Spleen (tissue), 11 donors: ENCODE data around the gene CZIB. TPM values are rescaled to one million over a fixed set of nuclear protein-coding genes. Genes with fewer than 3 reads are reported as not detected.

Experiments used
- DNase-seq: peaks from one replicate; pipeline ENCODE4 v3.0.0-alpha.2; 2020
- H3K27ac ChIP-seq, 8 donors: fragments of 200-600 bp; sonication (generic) in 7 of 8; 1 replicate in 4 of 8; 2 replicates in 4 of 8; pipeline versions ENCODE4 v1.5.0 to v1.8.0; 2016 to 2021; ENCODE audit warnings: inconsistent platforms in 4 of 8, mild to moderate bottlenecking in 4 of 8, moderate library complexity in 1 of 8
- H3K27me3 ChIP-seq, 7 donors: fragments of 200-600 bp; sonication (generic) in 6 of 7; replicated peaks in 1 of 7; 1 replicate in 4 of 7; 2 replicates in 3 of 7; pipeline versions ENCODE4 v1.5.0 to v1.8.0; 2016 to 2021; ENCODE audit warnings: inconsistent platforms in 3 of 7, mild to moderate bottlenecking in 1 of 7
- H3K36me3 ChIP-seq, 6 donors: fragments of 200-600 bp; sonication (generic) in 5 of 6; 1 replicate in 4 of 6; 2 replicates in 2 of 6; pipeline versions ENCODE4 v1.5.0 to v1.8.0; 2016 to 2021; ENCODE audit warnings: inconsistent platforms in 2 of 6
- H3K4me1 ChIP-seq, 6 donors: fragments of 200-600 bp; sonication (generic) in 5 of 6; 1 replicate in 3 of 6; 2 replicates in 3 of 6; pipeline versions ENCODE4 v1.5.0 to v1.8.0; 2016 to 2021; ENCODE audit warnings: inconsistent platforms in 3 of 6
- H3K4me3 ChIP-seq, 8 donors: fragments of 200-600 bp; sonication (generic) in 7 of 8; 1 replicate in 4 of 8; 2 replicates in 4 of 8; pipeline versions ENCODE4 v1.5.0 to v1.8.0; 2016 to 2021; ENCODE audit warnings: inconsistent platforms in 4 of 8, mild to moderate bottlenecking in 4 of 8, moderate library complexity in 2 of 8
- H3K9me3 ChIP-seq, 8 donors: fragments of 200-600 bp; sonication (generic) in 7 of 8; 1 replicate in 4 of 8; 2 replicates in 4 of 8; pipeline versions ENCODE4 v1.5.0 to v1.8.0; 2016 to 2021; ENCODE audit warnings: inconsistent platforms in 4 of 8
- POLR2A ChIP-seq, 3 donors: fragments of 450-650 bp; IDR thresholded peaks; one replicate each; pipeline ENCODE4 v1.5.1; 2017; ENCODE audit warnings: antibody characterized with exemption in 3 of 3, mild to moderate bottlenecking in 1 of 3
- POLR2AphosphoS5 ChIP-seq, 3 donors: sonication (generic); formaldehyde crosslinking; IDR thresholded peaks; one replicate each; pipeline ENCODE4 v1.5.1; 2017; ENCODE audit warnings: antibody characterized with exemption in 3 of 3
- WGBS, 5 donors: extraction: QIAGEN DNeasy Blood & Tissue Kit in 3 of 5; methylation state at CpG; one replicate each; pipeline versions ENCODE4 v1.1.5 to v1.1.7; 2013 to 2018; 5-methylcytosine and 5-hydroxymethylcytosine counted together
- intact Hi-C: fragments of 100-400 bp; cut with DNase I; formaldehyde crosslinking; loops from one replicate; pipeline ENCODE4 v1.15.0; 2023; ENCODE audit warnings: low total_unique reads
- polyA plus RNA-seq, 3 donors: library from polyadenylated mRNA; stranded (reverse); fragments of 200-250 nt; gene quantifications; one replicate each; pipeline ENCODE4 v1.2.1, GENCODE V29; 2013
- total RNA-seq, 7 donors: library from RNA; depleted of rRNA in 3 of 7; stranded (reverse); fragments of >200 nt in 3 of 7; fragmentation: NEBNext Ultra II Directional in 4 of 7; extraction: Animal tissue kit (Norgen Biotek cat#: 25700) in 4 of 7; gene quantifications; one replicate each; pipeline versions ENCODE4 v1.1.0 to v1.2.1, GENCODE V29; 2016 to 2021
- TF ChIP-seq, protein P1 (sequence below), 11 experiments: fragments of 200-600 bp in 7 of 11; fragments of 450-650 bp in 4 of 11; sonication (generic) in 4 of 11; IDR thresholded peaks in 8 of 11; conservative IDR thresholded peaks in 3 of 11; 1 replicate in 7 of 11; 2 replicates in 4 of 11; pipeline versions ENCODE4 v1.4.0 to v1.8.0; 2016 to 2021; ENCODE audit warnings: antibody characterized with exemption in 11 of 11, inconsistent platforms in 4 of 11, mild to moderate bottlenecking in 1 of 11
- donor health status: healthy with polysubstance abuse.
- donor health status: DM: no; HTN: no; CAD: no; lungs with moderate emphysema.
- donor health status: DM: no; HTN: no; CAD: no.
- donor health status: Bipolar disorder and iron deficiency.
- donor health status: healthy.
- donor health status: DM: no; HTN: no; CAD: no.
- donor health status: DM: yes; HTN: yes; CAD: no.

CZIB gene
- total and polyA plus RNA-seq, 10 donors: 35.3 to 71.8 (median 47.7) TPM

DNA sequence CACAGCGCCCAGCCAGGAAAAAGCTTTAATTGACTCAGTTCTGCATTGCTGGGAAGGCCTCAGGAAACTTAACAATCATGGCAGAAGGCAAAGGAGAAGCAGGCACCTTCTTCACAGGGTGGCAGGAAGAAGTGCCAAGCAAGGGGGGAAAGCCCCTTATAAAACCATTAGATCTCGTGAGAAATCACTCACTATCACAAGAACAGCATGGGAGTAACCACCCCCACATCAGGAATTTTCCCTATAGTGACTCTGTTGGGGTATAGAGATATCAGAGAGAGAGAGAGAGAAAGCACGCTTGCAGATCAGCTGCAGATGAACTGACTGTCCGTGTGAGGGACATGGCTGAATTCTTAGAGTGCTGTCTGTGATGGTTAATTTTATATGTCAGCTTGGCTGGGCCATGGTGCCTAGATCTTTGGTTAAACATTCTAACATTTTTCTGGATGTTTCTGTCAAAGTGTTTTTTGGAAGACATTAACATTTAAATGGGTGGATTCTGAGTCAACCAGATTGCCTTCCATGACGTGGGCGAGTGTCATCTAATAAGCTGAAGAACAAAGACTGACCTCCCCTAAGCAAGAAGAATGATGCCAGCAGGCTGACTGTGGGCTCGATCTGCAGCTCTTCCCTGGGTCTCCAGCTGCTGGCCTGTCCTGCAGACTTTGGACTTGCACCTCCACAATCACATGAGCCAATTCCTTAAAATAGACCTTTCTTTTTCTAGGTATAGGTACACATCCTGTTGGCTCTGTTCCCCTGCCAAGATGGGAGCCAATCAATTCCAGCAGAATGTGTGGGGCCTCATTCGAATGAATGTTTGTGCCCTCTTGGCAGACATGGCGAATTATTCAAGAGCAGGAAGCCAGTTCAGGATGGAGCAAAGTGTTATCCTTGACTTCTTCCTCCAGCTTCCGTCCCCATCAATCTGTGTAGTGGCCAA lies 45.2 kb downstream of the CZIB start:
- no peak for DNase-seq
- 62 to 70% (median 67%) methylated on average over 10 of the region's 10 CpGs for WGBS, 5 donors

DNA sequence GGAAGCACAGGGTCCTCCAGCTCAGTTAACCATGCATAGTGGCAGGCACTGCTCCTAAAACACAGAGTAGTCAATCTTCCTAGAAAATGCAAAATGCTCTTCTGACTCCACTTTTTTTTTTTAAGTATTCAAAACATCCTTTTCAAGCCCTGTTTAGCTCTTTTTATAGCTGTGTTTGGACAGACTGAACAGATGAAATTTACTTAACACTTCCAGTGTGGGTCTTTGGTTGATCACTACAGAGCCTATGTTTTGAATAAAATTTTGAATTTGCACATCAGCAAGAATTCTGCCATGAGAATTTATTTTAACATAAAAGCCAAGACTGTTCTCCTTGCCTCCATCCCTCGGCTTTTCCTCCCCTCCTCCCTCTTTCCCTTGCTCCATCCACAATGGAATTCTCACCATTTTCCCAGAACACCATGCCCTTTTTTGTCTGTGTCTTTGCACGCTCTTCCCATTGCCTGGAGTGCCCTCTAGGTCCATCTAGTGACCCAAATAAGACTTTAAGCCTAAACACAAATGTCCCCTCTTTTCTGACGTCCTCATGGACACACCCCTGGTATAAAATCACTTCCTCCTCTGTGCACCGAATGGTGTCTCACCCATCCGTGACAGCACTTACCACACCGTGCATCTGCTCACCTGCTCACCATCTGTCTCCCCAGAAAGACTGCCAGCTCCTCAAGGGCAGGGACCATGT lies 47.9 kb downstream of the CZIB start:
- Histone ChIP-seq H3K36me3 (no peaks in the 10 kb centered on the region), H3K9me3 (no peaks in the 10 kb centered on the region), H3K4me3 (no peak overlapping the region), H3K27me3 (peaks cover 0 to 61% (median 9%) of the 10 kb centered on the region in 7 donors), H3K27ac (no peak overlapping the region), H3K4me1 (peaks cover 0 to 24% (median 4%) of the 10 kb centered on the region in 6 donors)
- DNase-seq: no peak
- intact Hi-C loops: no loop called here
- peak in 2 of 3 donors; percentile 14 to 26 for TF ChIP-seq POLR2AphosphoS5 (IDR thresholded peaks at IDR 0.05)
- TF ChIP-seq POLR2A (IDR thresholded peaks at IDR 0.05): no peak
- 30 to 50% (median 33%) methylated on average over 6 of the region's 6 CpGs for whole genome bisulfite sequencing, 5 donors

More for the DNA sequence above, 45.2 kb downstream of the CZIB start:
- Histone ChIP-seq H3K36me3 (no peaks in the 10 kb centered on the region), H3K9me3 (no peaks in the 10 kb centered on the region), H3K27me3 (peaks cover 0 to 77% (median 15%) of the 10 kb centered on the region in 7 donors), H3K4me1 (peaks cover 0 to 24% (median 4%) of the 10 kb centered on the region in 6 donors), H3K4me3 (no peak overlapping the region), H3K27ac (no peak overlapping the region)
- TF ChIP-seq POLR2AphosphoS5 (IDR thresholded peaks at IDR 0.05): peak in 1 of 3 donors; percentile 21
- TF ChIP-seq POLR2A (IDR thresholded peaks at IDR 0.05): no peak
- TF ChIP-seq, protein P1, sequence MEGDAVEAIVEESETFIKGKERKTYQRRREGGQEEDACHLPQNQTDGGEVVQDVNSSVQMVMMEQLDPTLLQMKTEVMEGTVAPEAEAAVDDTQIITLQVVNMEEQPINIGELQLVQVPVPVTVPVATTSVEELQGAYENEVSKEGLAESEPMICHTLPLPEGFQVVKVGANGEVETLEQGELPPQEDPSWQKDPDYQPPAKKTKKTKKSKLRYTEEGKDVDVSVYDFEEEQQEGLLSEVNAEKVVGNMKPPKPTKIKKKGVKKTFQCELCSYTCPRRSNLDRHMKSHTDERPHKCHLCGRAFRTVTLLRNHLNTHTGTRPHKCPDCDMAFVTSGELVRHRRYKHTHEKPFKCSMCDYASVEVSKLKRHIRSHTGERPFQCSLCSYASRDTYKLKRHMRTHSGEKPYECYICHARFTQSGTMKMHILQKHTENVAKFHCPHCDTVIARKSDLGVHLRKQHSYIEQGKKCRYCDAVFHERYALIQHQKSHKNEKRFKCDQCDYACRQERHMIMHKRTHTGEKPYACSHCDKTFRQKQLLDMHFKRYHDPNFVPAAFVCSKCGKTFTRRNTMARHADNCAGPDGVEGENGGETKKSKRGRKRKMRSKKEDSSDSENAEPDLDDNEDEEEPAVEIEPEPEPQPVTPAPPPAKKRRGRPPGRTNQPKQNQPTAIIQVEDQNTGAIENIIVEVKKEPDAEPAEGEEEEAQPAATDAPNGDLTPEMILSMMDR (IDR thresholded peaks at IDR 0.05 in 8 of 11, conservative IDR thresholded peaks at IDR 0.05 in 3 of 11): no peak
- intact Hi-C loops: no loop called here

DNA sequence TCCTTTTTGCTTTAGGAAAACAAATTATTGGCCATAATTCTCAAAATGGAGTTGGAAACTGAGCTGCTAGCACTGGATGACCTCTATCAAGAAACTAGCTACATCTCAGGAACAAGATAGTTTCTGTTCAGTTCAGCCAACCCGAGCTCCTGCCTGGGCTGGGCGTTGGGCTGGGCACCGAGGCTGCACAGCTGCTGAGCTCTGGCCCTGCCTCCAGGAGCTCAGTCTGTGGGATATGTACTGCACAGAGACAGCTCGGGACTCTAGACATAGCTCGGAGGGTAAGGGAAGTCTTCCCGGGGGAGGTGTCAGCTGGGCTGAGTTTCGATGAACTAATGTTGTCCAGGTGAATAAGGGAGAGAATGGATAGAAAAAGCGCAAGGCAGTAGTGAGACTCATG lies 53.5 kb downstream of the CZIB start:
- no peak overlapping the region for H3K4me3 ChIP-seq
- H3K36me3 ChIP-seq: no peaks in the 10 kb centered on the region
- TF ChIP-seq, protein P1 (IDR thresholded peaks at IDR 0.05 in 8 of 11, conservative IDR thresholded peaks at IDR 0.05 in 3 of 11): no peak
- TF ChIP-seq POLR2AphosphoS5 (IDR thresholded peaks at IDR 0.05): no peak
- TF ChIP-seq POLR2A (IDR thresholded peaks at IDR 0.05): no peak
- H3K27ac ChIP-seq: no peak overlapping the region
- no peaks in the 10 kb centered on the region for H3K4me1 ChIP-seq
- H3K9me3 ChIP-seq: no peaks in the 10 kb centered on the region
- peaks cover 0 to 68% (median 3%) of the 10 kb centered on the region in 7 donors for H3K27me3 ChIP-seq
- no peak for DNase-seq
- WGBS, 5 donors: 80 to 85% (median 84%) methylated on average over 8 of the region's 8 CpGs
- intact Hi-C loops: no loop called here

DNA sequence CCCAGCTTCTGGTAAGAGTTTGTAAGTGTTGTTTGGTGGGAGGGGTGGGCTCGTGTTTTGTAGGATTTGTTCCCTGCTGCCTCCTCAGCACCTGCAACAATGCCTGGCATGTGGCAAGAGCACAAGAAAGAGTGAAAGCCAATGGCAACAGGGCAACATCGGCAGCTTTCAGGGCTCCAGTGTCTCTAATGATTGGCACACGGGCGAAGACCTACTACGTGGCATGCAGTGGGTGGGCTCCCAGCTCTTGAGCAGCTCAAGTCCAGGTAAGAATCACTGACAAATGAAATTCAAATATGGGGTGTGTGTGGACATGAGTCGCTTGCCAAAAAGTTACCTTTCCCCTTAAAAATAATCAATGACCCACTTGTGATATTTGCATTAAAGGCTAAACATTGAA lies 54.1 kb downstream of the CZIB start:
- H3K36me3 ChIP-seq: no peaks in the 10 kb centered on the region
- intact Hi-C loops: no loop called here
- H3K27me3 ChIP-seq: peaks cover 0 to 68% (median 3%) of the 10 kb centered on the region in 7 donors
- no peak overlapping the region for H3K4me3 ChIP-seq
- 77 to 88% (median 85%) methylated on average over 6 of the region's 6 CpGs for WGBS, 5 donors
- no peaks in the 10 kb centered on the region for H3K4me1 ChIP-seq
- no peak for DNase-seq
- H3K27ac ChIP-seq: no peak overlapping the region
- no peak for TF ChIP-seq POLR2A (IDR thresholded peaks at IDR 0.05)
- no peaks in the 10 kb centered on the region for H3K9me3 ChIP-seq
